Stimulated activated naive CD8-positive, alpha-beta T cell treated with anti-CD3 and anti-CD28 coated beads, Interleukin-15, amount 100 ng/mL, for 72 hours (primary cell): ENCODE measurements around the gene PDSS2.
A peak's percentile ranks its signal among the peaks of the same experiment; 100 is the strongest.
"Not testable (repeated sequence)": the region's sequence is repeated elsewhere in the genome, so short reads cannot be mapped to it uniquely, and the experiment has no call there.

ENCODE experiments used
- ATAC-seq: fragments of 150-1000 bp; cut with Tn5 transposase; 2 replicates; pipeline ENCODE4 v1.10.0; 2021; ENCODE audit warnings: mild to moderate bottlenecking, moderate library complexity
- DNase-seq, 2 donors: peaks; one replicate each; pipeline ENCODE4 v3.0.0; 2021 to 2022
- H3K27ac Mint-ChIP-seq, 2 donors: one replicate each; pipeline ENCODE4 v1.8.0; 2022; ENCODE audit warnings: mild to moderate bottlenecking in 2 of 2, mixed read lengths in 2 of 2, moderate library complexity in 2 of 2
- H3K27me3 Mint-ChIP-seq: one replicate; pipeline ENCODE4 v1.8.0; 2022; ENCODE audit warnings: mixed read lengths
- H3K4me1 Mint-ChIP-seq: one replicate; pipeline ENCODE4 v1.8.0; 2022; ENCODE audit warnings: mild to moderate bottlenecking, mixed read lengths
- H3K4me3 Mint-ChIP-seq, 2 donors: one replicate each; pipeline ENCODE4 v1.8.0; 2022; ENCODE audit warnings: mild to moderate bottlenecking in 2 of 2, mixed read lengths in 2 of 2, moderate library complexity in 1 of 2
- H3K9me3 Mint-ChIP-seq, 2 donors: one replicate each; pipeline ENCODE4 v1.8.0; 2022; ENCODE audit warnings: mixed read lengths in 2 of 2

PDSS2 gene

DNA sequence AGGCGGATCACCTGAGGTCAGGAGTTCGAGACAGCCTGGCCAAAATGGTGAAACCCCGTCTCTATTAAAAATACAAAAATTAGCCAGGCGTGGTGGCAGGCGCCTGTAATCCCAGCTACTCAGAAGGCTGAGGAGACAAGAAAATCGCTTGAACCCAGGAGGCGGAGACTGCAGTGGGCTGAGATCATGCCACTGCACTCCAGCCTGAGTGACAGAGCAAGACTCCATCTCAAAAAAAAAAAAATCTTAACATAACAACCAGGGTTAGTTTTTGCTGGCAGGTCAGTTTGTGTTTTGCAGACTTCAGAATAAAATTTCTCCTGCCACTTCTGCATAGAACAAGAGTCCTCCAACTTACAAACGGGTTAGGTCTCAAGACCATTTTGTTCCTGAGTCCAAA, 264.6 kb downstream of the PDSS2 start:
- not testable (repeated sequence) for H3K27ac Mint-ChIP-seq, H3K9me3 Mint-ChIP-seq, H3K4me1 Mint-ChIP-seq, DNase-seq, H3K4me3 Mint-ChIP-seq, H3K27me3 Mint-ChIP-seq, ATAC-seq

DNA sequence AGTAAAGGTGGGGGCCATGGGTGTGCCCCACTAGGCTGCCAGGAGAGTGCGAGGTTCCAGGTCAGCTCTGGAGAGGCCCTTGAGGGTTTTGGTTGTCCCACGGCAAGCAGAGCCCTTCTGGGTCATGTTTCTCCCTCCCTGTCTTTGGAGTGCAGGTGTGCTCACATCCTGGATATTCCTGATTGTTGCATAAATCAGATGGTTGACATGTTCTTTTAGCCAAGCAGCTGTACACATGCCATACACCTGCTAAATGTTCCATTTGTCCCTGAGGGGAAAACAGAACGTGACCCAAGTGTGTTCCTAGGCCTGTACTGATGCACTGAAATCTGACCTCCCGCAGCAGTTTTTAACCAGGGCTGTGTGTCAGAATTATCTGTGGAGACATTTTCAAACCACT, 266.5 kb downstream of the PDSS2 start:
- Mint-ChIP-seq H3K9me3 (no peaks in the 10 kb centered on the region), H3K27ac (no peak overlapping the region), H3K27me3 (no peaks in the 10 kb centered on the region), H3K4me1 (no peaks in the 10 kb centered on the region), H3K4me3 (no peak overlapping the region)
- ATAC-seq (no peak), DNase-seq (no peak)

DNA sequence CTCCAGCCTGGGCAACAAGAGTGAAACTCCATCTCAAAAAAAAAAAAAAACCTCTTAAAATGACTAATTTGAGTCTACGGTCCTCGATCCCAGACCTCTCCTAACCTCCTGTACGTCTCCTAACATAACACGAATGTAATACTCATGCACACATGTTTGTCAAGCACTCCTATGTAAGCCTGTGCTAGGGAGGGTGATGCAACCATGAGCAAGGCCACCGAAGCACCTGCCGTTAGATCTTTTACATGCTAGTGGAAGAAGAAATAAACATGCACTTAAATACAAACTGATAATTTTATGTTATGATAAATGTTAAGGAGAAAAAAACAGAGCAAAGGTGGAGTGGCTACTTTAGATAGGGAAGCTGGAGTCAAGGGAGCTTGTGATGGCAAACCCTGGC, 271.7 kb downstream of the PDSS2 start:
- H3K9me3 Mint-ChIP-seq, result no peaks in the 10 kb centered on the region
- no peak overlapping the region for H3K27ac Mint-ChIP-seq
- no peaks in the 10 kb centered on the region for H3K27me3 Mint-ChIP-seq
- ATAC-seq (no peak), DNase-seq (no peak)
- H3K4me3 Mint-ChIP-seq, result no peak overlapping the region
- H3K4me1 Mint-ChIP-seq, result no peaks in the 10 kb centered on the region

DNA sequence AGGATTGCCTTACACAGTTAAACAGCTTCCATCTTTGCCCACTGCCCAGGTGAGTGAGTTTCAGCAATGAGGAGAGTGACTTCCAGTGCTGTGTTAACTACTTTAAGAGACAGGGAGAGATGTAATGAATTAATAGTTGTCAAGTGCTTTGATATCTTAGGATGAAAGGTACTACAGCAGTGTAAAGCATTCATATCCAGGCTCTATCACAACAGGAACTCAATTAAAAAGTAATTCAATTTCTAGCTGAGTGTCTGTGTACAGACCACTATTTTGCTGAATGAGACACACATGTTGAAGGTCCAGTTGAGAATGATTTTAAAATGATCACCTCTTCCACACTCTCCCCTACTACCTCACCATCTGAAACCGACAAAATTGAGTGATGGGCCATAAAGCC, 273.3 kb downstream of the PDSS2 start:
- DNase-seq, result no peak
- H3K27ac Mint-ChIP-seq, result no peak overlapping the region
- no peaks in the 10 kb centered on the region for H3K9me3 Mint-ChIP-seq
- H3K4me1 Mint-ChIP-seq, result no peaks in the 10 kb centered on the region
- no peak overlapping the region for H3K4me3 Mint-ChIP-seq
- no peak for ATAC-seq
- H3K27me3 Mint-ChIP-seq, result no peaks in the 10 kb centered on the region

DNA sequence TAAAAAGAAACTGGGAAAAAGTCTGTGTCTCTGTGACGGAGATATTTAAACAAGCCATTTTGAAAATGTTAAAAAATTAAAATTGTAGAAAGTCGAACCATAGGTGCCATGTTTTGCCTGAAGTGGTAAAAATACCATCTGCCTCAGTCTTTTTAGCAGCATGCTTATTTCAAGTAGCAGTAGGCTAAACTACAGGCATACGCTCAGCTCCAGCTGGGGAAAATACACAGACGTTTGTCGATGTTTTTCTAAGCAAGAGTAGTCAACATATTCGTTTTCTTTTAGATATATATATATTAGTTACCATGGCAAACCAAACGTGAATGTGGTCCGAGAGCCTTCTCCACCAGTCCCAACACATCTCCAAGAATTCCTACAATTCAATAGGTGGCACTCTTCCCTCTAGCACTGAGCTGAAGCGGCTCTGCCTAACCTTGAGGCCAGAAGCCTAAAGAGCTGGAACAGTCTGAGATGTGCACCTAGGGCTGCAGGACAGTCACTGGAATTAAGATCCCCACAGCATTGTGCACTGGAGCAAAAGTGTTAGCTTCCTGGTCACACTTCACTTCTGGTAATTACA, 273.9 kb downstream of the PDSS2 start:
- Mint-ChIP-seq H3K4me1 (no peaks in the 10 kb centered on the region), H3K9me3 (no peaks in the 10 kb centered on the region), H3K4me3 (no peak overlapping the region), H3K27ac (no peak overlapping the region), H3K27me3 (no peaks in the 10 kb centered on the region)
- DNase-seq (no peak), ATAC-seq (no peak)

DNA sequence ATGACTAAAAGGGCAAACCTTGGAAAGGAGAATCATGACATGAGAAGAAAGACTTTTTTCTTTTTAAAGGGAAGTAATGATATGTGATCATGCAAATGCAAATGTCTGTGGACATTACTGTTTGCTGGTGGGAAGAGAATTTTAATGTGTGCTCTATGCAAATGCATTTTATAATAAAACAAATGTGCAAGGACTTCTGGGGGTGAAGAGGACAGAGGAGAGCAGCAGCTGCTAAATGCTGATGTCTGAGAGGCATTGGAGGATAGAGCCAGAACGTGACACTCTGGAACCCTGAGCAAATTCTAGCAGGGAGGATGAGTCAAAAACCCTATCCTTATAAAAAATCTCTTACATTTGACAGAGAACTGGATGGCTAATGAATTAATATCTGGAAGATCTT, 274.9 kb downstream of the PDSS2 start:
- Mint-ChIP-seq H3K4me1 (no peaks in the 10 kb centered on the region), H3K4me3 (no peak overlapping the region), H3K27me3 (no peaks in the 10 kb centered on the region), H3K27ac (no peak overlapping the region), H3K9me3 (no peaks in the 10 kb centered on the region)
- DNase-seq (no peak), ATAC-seq (no peak)

DNA sequence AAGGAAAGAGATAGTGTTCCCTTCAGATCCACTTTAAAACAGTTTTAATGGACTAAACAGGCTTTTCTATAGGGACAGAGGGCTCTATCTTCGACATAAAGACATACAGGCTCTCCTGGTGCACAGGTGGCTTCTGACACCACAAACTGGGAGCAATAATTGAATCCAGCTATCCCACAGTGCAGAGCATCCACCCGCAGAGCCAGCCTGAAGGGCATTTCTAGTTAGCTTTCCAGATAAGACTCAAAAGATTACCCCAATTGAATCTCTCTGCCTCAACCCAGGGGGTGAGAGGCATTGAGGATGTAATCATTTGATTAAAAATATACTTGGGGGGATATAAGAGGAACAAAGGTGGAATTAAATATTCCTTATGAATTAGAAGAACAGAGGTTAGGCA, 279.3 kb downstream of the PDSS2 start:
- ATAC-seq (no peak), DNase-seq (no peak)
- Mint-ChIP-seq H3K27ac (no peak overlapping the region), H3K27me3 (no peaks in the 10 kb centered on the region), H3K9me3 (no peaks in the 10 kb centered on the region), H3K4me3 (no peak overlapping the region), H3K4me1 (no peaks in the 10 kb centered on the region)

DNA sequence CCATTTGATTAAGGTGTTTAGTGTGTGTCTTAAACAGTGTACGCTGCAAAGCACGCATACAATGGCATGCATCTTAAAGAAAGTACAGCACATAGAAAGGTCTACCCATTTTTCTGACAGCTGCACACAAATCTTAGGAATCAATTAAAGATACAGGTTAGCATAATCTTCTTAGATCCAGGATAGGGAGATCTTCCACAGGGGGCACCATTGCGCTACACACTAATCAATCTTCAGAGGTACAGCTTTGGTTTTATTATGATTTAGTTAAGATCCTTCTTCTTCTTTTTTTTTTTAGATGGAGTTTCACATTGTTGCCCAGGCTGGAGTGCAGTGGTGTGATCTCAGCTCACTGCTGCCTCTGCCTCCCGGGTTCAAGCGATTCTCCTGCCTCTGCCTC, 280.4 kb downstream of the PDSS2 start:
- no peaks in the 10 kb centered on the region for H3K4me1 Mint-ChIP-seq
- DNase-seq (no peak), ATAC-seq (no peak)
- H3K9me3 Mint-ChIP-seq, result no peaks in the 10 kb centered on the region
- no peak overlapping the region for H3K4me3 Mint-ChIP-seq
- H3K27ac Mint-ChIP-seq, result peak overlapping the region in 1 of 2 donors; percentile 27
- H3K27me3 Mint-ChIP-seq, result no peaks in the 10 kb centered on the region

DNA sequence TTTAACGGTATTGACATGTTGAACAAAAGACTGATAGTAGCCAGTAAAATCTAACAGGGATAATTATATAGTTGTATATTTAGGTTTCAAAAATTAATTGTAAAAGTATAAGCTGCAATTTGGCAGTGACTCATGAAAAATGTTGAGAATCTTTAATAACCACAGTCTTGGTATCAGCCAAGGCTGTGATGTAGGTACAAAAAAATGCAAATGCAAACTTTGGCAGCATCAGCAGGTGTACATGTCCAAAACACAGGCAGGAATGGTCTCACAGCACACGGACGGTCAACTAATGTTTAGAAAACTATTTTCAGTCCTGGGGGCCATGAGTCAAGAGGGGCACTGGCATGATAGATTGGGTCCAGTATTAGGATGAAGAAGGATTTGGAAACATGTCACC, 285.6 kb downstream of the PDSS2 start:
- no peaks in the 10 kb centered on the region for H3K27me3 Mint-ChIP-seq
- H3K4me3 Mint-ChIP-seq, result no peak overlapping the region
- DNase-seq, result no peak
- H3K9me3 Mint-ChIP-seq, result no peaks in the 10 kb centered on the region
- no peak for ATAC-seq
- H3K27ac Mint-ChIP-seq, result no peak overlapping the region
- H3K4me1 Mint-ChIP-seq, result no peaks in the 10 kb centered on the region

DNA sequence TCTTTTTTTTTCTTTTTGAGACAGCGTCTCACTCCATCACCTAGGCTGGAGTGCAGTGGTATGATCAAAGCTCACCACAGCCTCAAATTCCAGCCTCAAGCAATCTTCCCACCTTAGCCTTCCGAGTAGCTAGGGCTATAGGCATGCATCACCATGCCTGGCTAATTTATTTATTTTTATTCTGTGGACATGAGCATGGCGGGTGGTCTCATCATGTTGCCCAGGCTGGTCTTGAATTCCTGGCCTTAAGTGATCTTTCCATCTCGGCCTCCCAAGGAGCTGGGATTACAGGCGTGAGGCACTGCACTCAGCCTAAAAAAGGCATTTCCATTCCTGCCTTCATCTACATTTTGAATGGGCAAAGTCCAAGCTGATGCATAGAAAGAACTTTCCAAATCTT, 287.9 kb downstream of the PDSS2 start:
- Mint-ChIP-seq H3K4me1 (no peaks in the 10 kb centered on the region), H3K27me3 (no peaks in the 10 kb centered on the region), H3K27ac (no peak overlapping the region), H3K9me3 (no peaks in the 10 kb centered on the region), H3K4me3 (no peak overlapping the region)
- DNase-seq (no peak), ATAC-seq (no peak)

DNA sequence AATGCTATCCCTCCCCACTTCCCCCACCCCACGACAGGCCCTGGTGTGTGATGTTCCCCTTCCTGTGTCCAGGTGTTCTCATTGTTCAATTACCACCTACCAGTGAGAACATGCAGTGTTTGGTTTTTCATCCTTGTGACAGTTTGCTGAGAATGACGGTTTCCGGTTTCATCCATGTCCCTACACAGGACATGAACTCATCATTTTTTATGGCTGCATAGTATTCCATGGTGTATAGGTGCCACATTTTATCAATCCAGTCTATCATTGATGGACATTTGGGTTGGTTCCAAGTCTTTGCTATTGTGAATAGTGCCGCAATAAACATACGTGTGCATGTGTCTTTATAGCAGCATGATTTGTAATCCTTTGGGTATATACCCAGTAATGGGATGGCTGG, 295.1 kb downstream of the PDSS2 start:
- DNase-seq, H3K4me1 Mint-ChIP-seq, H3K9me3 Mint-ChIP-seq, H3K27me3 Mint-ChIP-seq, H3K4me3 Mint-ChIP-seq, H3K27ac Mint-ChIP-seq, ATAC-seq: not testable (repeated sequence)

DNA sequence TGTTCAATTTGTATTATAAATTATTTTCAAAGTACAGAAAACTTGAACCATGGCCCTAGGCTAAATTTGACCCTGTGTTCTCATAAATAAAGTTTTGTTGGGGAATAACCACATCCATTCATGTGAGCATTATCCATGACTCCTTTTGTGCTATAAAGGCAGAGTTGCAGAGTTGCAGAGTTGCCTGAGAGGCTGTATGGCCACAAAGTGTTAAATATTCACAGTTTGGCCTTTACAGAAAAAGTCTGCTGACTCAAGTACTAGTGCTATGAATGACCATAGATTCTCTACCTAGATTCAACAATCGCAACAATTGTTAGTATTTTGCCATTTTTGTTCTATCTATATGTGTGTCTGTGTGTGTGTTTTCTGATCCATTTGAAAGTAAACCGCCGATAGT, 297.8 kb downstream of the PDSS2 start:
- no peaks in the 10 kb centered on the region for H3K27me3 Mint-ChIP-seq
- no peaks in the 10 kb centered on the region for H3K4me1 Mint-ChIP-seq
- H3K27ac Mint-ChIP-seq, result no peak overlapping the region
- DNase-seq (no peak), ATAC-seq (no peak)
- H3K4me3 Mint-ChIP-seq, result no peak overlapping the region
- no peaks in the 10 kb centered on the region for H3K9me3 Mint-ChIP-seq

DNA sequence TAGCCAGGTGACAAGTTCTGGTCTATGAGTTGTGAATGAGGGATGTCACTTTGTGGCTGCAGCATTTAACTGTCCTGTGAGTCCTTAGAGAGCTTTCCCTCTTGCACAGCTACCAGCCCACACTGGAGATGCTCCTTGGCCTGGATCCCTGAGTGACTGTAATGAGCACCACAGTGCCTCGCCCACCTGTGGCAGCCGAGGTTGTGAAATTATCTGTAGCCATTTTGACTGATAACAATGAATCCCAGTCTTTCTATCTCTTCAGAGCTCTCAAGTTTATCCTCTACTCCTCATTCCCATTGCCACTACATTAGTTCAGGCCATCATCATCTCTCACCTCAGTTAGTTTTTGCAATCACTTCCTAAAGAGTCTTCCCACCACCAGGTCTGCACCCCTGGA, 302.7 kb downstream of the PDSS2 start:
- no peak overlapping the region for H3K4me3 Mint-ChIP-seq
- no peaks in the 10 kb centered on the region for H3K4me1 Mint-ChIP-seq
- no peaks in the 10 kb centered on the region for H3K27me3 Mint-ChIP-seq
- ATAC-seq, result no peak
- no peak for DNase-seq
- H3K9me3 Mint-ChIP-seq, result no peaks in the 10 kb centered on the region
- H3K27ac Mint-ChIP-seq, result no peak overlapping the region

DNA sequence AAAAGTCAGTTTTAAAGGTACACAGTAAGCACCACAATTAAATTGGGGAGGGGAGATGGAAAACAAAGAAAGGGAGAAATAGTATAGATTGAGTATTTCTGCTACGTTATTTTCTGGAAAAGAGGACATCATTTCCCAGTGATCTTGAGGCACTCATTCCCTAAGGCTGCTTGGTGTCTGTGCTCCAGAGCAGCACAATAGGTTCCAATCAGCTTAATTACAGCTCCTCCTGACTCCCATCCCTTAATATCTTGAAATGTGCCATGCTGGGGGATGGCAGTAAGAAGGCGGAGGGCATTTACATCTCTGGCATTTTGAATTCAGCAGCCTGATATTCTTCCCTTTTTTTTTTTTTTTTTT, 304.6 kb downstream of the PDSS2 start:
- Mint-ChIP-seq H3K4me1 (no peaks in the 10 kb centered on the region), H3K9me3 (no peaks in the 10 kb centered on the region), H3K27me3 (no peaks in the 10 kb centered on the region), H3K4me3 (no peak overlapping the region), H3K27ac (no peak overlapping the region)
- ATAC-seq (no peak), DNase-seq (no peak)

DNA sequence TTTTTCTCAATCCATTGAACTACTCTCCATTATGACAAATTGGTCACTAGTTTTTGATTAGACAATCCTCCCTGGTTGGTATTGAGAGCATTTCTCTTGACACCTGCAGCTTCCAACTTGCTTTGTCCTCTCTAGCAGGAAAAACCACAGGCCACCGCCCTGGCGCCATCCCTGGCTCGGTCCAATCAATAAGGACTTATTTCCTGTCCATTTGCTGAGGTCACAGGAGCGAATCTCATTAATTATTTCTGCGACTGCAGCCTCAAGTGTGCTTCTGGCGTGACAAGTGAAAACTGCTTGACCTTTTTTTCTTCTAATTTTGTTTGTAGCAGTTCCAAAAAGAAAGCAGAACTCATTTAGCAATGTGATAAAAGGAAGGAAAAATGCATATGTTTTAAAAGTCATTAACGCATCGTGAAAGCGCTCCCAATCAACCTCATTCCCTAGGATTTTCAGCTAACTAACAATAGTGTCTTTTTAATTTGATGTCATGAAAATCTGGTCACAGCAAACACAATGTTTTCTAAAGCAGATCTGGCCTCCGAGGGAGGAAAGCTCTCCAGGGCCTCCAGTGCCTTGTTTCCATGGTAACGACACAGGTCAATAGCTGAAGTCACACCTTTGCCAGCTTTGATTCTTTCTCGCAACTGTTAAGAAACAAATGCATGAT, 305.1 kb downstream of the PDSS2 start:
- Mint-ChIP-seq H3K4me1 (no peaks in the 10 kb centered on the region), H3K27ac (no peak overlapping the region), H3K4me3 (no peak overlapping the region), H3K9me3 (no peaks in the 10 kb centered on the region), H3K27me3 (no peaks in the 10 kb centered on the region)
- DNase-seq (no peak), ATAC-seq (no peak)

DNA sequence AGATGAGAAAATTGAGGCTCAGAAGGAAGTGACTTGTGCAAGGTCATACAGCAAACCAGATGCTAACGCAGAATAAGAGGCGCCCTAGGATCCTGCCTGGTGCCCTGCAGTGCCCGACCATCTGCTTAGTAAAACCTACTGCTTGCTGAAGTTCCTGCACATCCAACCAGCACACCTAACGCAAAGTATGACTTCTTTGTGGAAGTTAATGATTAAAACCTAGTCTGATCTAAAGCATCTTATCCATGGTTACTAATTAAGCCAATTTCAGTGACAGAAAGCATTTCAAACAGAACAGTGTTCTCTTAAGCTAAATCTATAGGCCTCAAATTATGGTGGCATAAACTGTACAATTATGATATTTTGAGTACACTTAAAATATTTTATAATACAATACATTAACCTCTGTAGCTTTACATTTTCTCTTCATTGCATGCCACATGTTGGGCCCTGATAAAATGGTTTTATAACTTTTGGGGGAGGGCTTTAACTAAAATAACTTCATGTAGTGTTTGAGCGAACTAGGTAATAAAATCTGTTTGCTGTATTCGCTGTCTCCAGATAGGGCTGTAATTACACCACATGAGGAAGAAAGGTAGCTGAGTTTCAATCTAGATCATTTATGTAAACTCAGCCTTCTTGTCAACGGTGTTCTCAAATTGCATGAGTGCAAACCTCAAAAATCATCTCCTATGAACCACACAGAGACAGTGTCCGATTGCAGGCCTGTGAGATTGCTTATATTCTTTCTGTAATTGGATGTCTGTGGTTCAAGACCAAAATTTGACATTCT, 306.5 kb downstream of the PDSS2 start:
- H3K4me3 Mint-ChIP-seq, result no peak overlapping the region
- H3K4me1 Mint-ChIP-seq, result no peaks in the 10 kb centered on the region
- no peak overlapping the region for H3K27ac Mint-ChIP-seq
- no peaks in the 10 kb centered on the region for H3K9me3 Mint-ChIP-seq
- DNase-seq (no peak), ATAC-seq (no peak)
- no peaks in the 10 kb centered on the region for H3K27me3 Mint-ChIP-seq

DNA sequence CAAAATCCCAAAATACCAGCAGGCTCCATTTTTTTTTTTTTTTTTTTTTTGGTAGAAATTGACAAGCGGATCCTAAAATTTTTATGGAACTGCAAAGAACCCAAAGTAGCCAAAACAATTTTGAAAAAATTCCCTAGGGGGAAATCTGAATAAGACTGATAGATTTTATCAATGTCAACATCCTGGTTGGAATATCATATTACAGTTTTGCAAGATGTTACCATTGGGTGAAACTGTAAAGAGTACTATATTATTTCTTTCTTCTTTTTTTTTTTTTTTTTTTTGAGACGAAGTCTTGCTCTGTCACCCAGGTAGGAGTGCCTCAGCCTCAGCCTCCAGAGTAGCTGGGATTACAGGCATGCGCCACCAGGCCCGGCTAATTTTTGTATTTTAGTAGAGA, 314.7 kb downstream of the PDSS2 start:
- H3K4me3 Mint-ChIP-seq, result no peak overlapping the region
- no peaks in the 10 kb centered on the region for H3K4me1 Mint-ChIP-seq
- no peak for DNase-seq
- H3K27ac Mint-ChIP-seq, result no peak overlapping the region
- ATAC-seq, result no peak
- H3K9me3 Mint-ChIP-seq, result no peaks in the 10 kb centered on the region
- no peaks in the 10 kb centered on the region for H3K27me3 Mint-ChIP-seq
